Breast epithelium (tissue), 4 donors: ENCODE measurements around the gene CGB3. TPM values are rescaled to one million over a fixed set of nuclear protein-coding genes. Genes with fewer than 3 reads are reported as not detected.

Experiments used
- DNase-seq, 2 donors: peaks; one replicate each; pipeline ENCODE4 v3.0.0-alpha.2; 2019; ENCODE audit warnings: low spot score in 2 of 2
- H3K27ac ChIP-seq, 2 donors: fragments of 200-600 bp; sonication (generic) in 1 of 2; one replicate each; pipeline ENCODE4 v1.5.1; 2016 to 2019; ENCODE audit warnings: mild to moderate bottlenecking in 1 of 2
- H3K27me3 ChIP-seq, 2 donors: fragments of 200-600 bp; sonication (generic) in 1 of 2; one replicate each; pipeline versions ENCODE4 v1.5.1 to v1.6.0; 2017 to 2019; ENCODE audit warnings: control low read depth in 1 of 2, mild to moderate bottlenecking in 1 of 2
- H3K36me3 ChIP-seq: fragments of 200-600 bp; one replicate; pipeline ENCODE4 v1.5.1; 2019
- H3K4me1 ChIP-seq, 2 donors: fragments of 200-600 bp; sonication (generic); one replicate each; pipeline ENCODE4 v1.5.1; 2016 to 2019; ENCODE audit warnings: control low read depth in 1 of 2
- H3K4me3 ChIP-seq, 3 donors: fragments of 200-600 bp; sonication (generic); 1 replicate in 2 of 3; 2 replicates in 1 of 3; pipeline ENCODE4 v1.5.1; 2016 to 2019; ENCODE audit warnings: mild to moderate bottlenecking in 3 of 3, moderate library complexity in 2 of 3
- H3K9me3 ChIP-seq, 2 donors: fragments of 200-600 bp; sonication (generic) in 1 of 2; one replicate each; pipeline ENCODE4 v1.5.1; 2016 to 2019; ENCODE audit warnings: control low read depth in 1 of 2
- CTCF ChIP-seq, 3 donors: fragments of 450-650 bp; IDR thresholded peaks; one replicate each; pipeline ENCODE4 v1.5.1; 2016 to 2017; ENCODE audit warnings: antibody characterized with exemption in 3 of 3, mild to moderate bottlenecking in 3 of 3, moderate library complexity in 3 of 3
- POLR2A ChIP-seq: fragments of 450-650 bp; IDR thresholded peaks from one replicate; pipeline ENCODE4 v1.6.1; 2016; ENCODE audit warnings: antibody characterized with exemption, mild to moderate bottlenecking, moderate library complexity
- POLR2AphosphoS5 ChIP-seq, 3 donors: sonication (generic); formaldehyde crosslinking; IDR thresholded peaks; one replicate each; pipeline ENCODE4 v1.6.1; 2017; ENCODE audit warnings: antibody characterized with exemption in 3 of 3
- intact Hi-C: fragments of 100-400 bp; cut with DNase I; formaldehyde crosslinking; loops from one replicate; pipeline ENCODE4 v1.15.1; 2023; ENCODE audit warnings: low total_unique reads
- total RNA-seq, 3 donors: library from RNA; depleted of rRNA; stranded (reverse); fragments of >200 nt; gene quantifications; one replicate each; pipeline ENCODE4 v1.1.0, GENCODE V29; 2016

Gene CGB3
- total RNA-seq, 3 donors from 2014 or later = not detected

GRCh38 chr19:48986211-48986610, 37.9 kb downstream of the CGB3 start:
- TF ChIP-seq CTCF (IDR thresholded peaks at IDR 0.05) = no peak
- no peak for TF ChIP-seq POLR2AphosphoS5 (IDR thresholded peaks at IDR 0.05)
- no peak for TF ChIP-seq POLR2A
- DNase-seq = no peak
- H3K36me3 ChIP-seq = no peaks in the 10 kb centered on the region
- no peaks in the 10 kb centered on the region for H3K9me3 ChIP-seq
- no peak overlapping the region for H3K27ac ChIP-seq
- no peaks in the 10 kb centered on the region for H3K27me3 ChIP-seq
- peaks cover 3 to 8% of the 10 kb centered on the region in 2 donors for H3K4me1 ChIP-seq
- no peak overlapping the region for H3K4me3 ChIP-seq
- intact Hi-C loops = no loop called here

DNA sequence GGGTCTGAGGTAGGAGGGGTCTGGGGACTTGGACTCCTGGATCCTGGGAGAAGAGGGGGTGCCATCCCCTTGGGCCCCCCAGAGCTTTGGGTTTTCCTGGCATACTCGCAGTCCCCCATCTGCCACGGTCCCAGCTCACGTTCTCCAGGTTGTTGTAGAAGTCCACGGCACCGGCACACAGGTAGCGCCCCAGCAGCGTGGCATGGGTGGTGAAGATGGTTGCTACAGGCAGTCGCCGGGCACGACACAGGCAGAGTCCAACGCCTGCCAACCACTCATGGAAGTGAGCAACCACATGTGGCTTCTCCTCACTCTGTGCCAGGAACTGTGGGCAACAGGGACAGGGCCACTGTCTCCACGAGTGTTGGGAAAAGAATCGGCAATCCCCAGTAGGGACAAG, 38.4 kb downstream of the CGB3 start:
- H3K27ac ChIP-seq = no peak overlapping the region
- H3K4me1 ChIP-seq = peaks cover 0 to 3% of the 10 kb centered on the region in 2 donors
- H3K36me3 ChIP-seq = no peaks in the 10 kb centered on the region
- H3K9me3 ChIP-seq = no peaks in the 10 kb centered on the region
- H3K4me3 ChIP-seq = no peak overlapping the region
- DNase-seq = no peak
- intact Hi-C loops = no loop called here
- no peaks in the 10 kb centered on the region for H3K27me3 ChIP-seq
- TF ChIP-seq POLR2A (no peak), POLR2AphosphoS5 (IDR thresholded peaks at IDR 0.05) (no peak), CTCF (IDR thresholded peaks at IDR 0.05) (no peak)

DNA sequence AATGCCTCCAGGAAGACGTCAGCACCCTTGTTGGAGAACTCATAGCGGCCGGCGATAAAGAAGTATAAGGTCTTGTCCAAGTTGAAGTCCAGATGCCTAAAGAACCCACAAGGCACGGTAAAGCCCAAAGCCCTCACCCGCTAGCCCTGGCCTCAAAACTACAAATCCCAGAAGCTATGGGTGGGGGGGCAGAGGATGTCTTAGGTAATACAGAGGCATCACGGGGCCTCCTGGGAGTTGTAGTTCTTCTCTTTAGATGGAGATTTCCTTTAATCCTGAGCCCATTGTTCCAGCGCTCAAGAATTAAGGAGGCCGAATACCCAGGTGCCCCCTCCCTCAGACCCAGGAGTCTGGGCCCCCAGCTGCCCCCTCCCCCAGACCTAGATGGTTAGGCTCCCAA, 41.9 kb downstream of the CGB3 start:
- no peaks in the 10 kb centered on the region for H3K36me3 ChIP-seq
- no peak overlapping the region for H3K27ac ChIP-seq
- H3K4me1 ChIP-seq = no peaks in the 10 kb centered on the region
- TF ChIP-seq POLR2AphosphoS5 (IDR thresholded peaks at IDR 0.05) (no peak), POLR2A (no peak)
- DNase-seq = no peak
- intact Hi-C loops = no loop called here
- H3K27me3 ChIP-seq = no peaks in the 10 kb centered on the region
- no peaks in the 10 kb centered on the region for H3K9me3 ChIP-seq
- no peak overlapping the region for H3K4me3 ChIP-seq

DNA sequence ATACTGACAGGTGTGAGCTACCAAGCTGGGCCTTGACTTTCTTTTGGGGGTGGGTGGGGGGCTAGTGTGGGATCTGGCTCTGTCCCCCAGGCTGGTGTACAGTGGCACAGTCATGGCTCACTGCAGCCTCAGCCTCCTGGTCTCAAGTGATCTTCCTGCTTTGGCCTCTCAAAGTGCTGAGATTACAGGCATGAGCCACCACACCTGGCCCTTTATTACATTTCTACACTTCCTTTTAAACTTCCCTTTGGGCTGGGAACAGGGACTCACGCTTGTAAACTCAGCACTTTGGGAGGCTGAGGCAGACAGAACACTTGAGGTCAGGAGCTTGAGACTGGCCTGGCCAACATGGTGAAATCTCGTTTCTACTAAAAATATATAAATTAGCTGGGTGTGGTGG, 47.1 kb downstream of the CGB3 start:
- Histone ChIP-seq H3K27me3 (no peaks in the 10 kb centered on the region), H3K27ac (no peak overlapping the region), H3K4me1 (no peaks in the 10 kb centered on the region), H3K4me3 (no peak overlapping the region), H3K9me3 (no peaks in the 10 kb centered on the region), H3K36me3 (no peaks in the 10 kb centered on the region)
- DNase-seq = no peak
- intact Hi-C loops = no loop called here
- TF ChIP-seq POLR2A (no peak), POLR2AphosphoS5 (IDR thresholded peaks at IDR 0.05) (no peak), CTCF (IDR thresholded peaks at IDR 0.05) (no peak)

DNA sequence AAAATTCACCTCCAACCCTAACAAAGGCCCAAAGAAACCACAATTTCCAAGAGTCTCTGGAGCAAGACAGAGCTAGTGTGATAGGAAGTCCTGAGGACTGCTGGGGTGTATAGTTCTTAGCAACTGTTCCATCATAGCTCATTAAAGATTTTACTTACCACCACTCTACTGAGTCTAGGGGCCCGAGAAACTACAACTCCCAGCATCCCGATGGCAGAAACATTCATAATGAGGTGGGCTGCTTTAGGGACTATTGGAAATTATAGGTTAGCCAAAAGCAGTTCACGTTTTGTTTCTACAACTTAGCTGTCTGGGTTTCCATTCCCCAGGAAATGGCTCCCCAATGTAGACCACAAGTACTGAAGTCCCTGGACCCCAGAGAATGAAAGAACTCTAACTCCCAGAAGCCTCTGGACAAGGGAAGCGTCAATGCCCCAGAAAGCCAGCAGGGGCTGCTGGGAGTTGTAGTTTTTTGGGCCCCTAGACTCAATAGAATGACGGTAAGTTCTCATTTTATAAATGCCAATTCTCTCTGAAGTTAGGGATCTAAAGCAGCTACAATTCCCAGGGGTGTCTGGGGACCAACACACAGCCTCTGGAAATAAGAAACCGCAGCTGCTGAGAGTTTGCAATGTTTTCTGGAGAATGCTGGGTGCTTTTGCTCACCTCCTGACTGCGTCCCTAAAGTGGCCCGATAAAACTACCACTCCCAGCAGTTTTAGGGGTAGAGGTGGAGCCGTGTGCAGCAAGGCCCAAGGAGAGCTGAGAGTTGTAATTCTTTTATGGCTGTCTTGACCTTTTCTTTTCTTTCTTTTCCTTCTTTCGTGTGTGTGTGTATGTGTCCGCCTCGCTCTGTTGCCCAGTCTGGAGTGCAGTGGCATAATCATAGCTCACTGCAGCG, 47.9 kb downstream of the CGB3 start:
- Histone ChIP-seq H3K9me3 (no peaks in the 10 kb centered on the region), H3K27ac (no peak overlapping the region), H3K4me3 (no peak overlapping the region), H3K27me3 (no peaks in the 10 kb centered on the region), H3K36me3 (no peaks in the 10 kb centered on the region), H3K4me1 (no peaks in the 10 kb centered on the region)
- intact Hi-C loops = no loop called here
- DNase-seq = no peak
- no peak for TF ChIP-seq POLR2AphosphoS5 (IDR thresholded peaks at IDR 0.05)
- no peak for TF ChIP-seq CTCF (IDR thresholded peaks at IDR 0.05)
- TF ChIP-seq POLR2A = no peak

Other genes starting within 250 kb of the CGB3 start
- 10 to 100 TPM; 26.9 to 49.0 (median 28.8) TPM for gene BCAT2, start 213.3 kb downstream of the CGB3 start, total RNA-seq
- gene HSD17B14, start 187.8 kb downstream of the CGB3 start, total RNA-seq = 10 to 100 TPM; 13.1 to 18.6 (median 14.6) TPM
- 10 to 100 TPM in 2 of 3 donors, 1 to 10 TPM in 1; 6.4 to 25.6 (median 22.4) TPM for gene PLEKHA4, start 155.7 kb downstream of the CGB3 start, total RNA-seq
- 10 to 100 TPM; 59.6 to 74.2 (median 65.4) TPM for gene PPP1R15A, start 151.9 kb downstream of the CGB3 start, total RNA-seq
- gene TULP2, start 125.6 kb downstream of the CGB3 start, total RNA-seq = under 1 TPM in 2 of 3 donors, not detected in 1; 0.48 to 0.73 TPM
- gene NUCB1, start 124.0 kb downstream of the CGB3 start, total RNA-seq = 100 to 1,000 TPM; 131 to 333 (median 223) TPM
- 1 to 10 TPM in 1 of 3 donors, under 1 TPM in 1, not detected in 1; 0.96 to 1.3 TPM for gene DHDH, start 90.6 kb downstream of the CGB3 start, total RNA-seq
- 10 to 100 TPM; 34.2 to 56.0 (median 36.0) TPM for gene BAX, start 69.5 kb downstream of the CGB3 start, total RNA-seq
- over 10,000 TPM in 1 of 3 donors, 1,000 to 10,000 TPM in 2; 3,861 to 12,429 (median 4,028) TPM for gene FTL, start 59.0 kb downstream of the CGB3 start, total RNA-seq
- gene GYS1, start 31.0 kb downstream of the CGB3 start, total RNA-seq = 10 to 100 TPM; 24.0 to 26.4 (median 24.6) TPM
- 100 to 1,000 TPM in 1 of 3 donors, 10 to 100 TPM in 2; 74.1 to 104 (median 84.0) TPM for gene RUVBL2, start 30.4 kb downstream of the CGB3 start, total RNA-seq
- gene LHB, start 7.2 kb downstream of the CGB3 start, total RNA-seq = not detected
- gene CGB2, start 7.6 kb upstream of the CGB3 start, total RNA-seq = not detected
- not detected for gene CGB1, start 12.6 kb upstream of the CGB3 start, total RNA-seq
- gene CGB5, start 19.5 kb upstream of the CGB3 start, total RNA-seq = not detected
- gene CGB8, start 24.8 kb upstream of the CGB3 start, total RNA-seq = not detected
- gene CGB7, start 33.4 kb upstream of the CGB3 start, total RNA-seq = 1 to 10 TPM in 1 of 3 donors, under 1 TPM in 1, not detected in 1; 0.15 to 2.0 TPM
- 1 to 10 TPM in 2 of 3 donors, not detected in 1; 3.9 to 6.4 TPM for gene NTF4, start 40.5 kb upstream of the CGB3 start, total RNA-seq
- not detected for gene KCNA7, start 48.4 kb upstream of the CGB3 start, total RNA-seq
- 100 to 1,000 TPM; 222 to 444 (median 316) TPM for gene SNRNP70, start 61.1 kb upstream of the CGB3 start, total RNA-seq
- gene LIN7B, start 90.0 kb upstream of the CGB3 start, total RNA-seq = 10 to 100 TPM in 2 of 3 donors, 1 to 10 TPM in 1; 8.5 to 17.6 (median 11.8) TPM
- gene C19orf73, start 94.8 kb upstream of the CGB3 start, total RNA-seq = 1 to 10 TPM; 3.8 to 5.7 (median 4.6) TPM
- 1 to 10 TPM; 3.4 to 6.2 (median 3.4) TPM for gene PPFIA3, start 95.2 kb upstream of the CGB3 start, total RNA-seq
- 1 to 10 TPM in 2 of 3 donors, under 1 TPM in 1; 0.88 to 2.7 (median 1.3) TPM for gene HRC, start 131.1 kb upstream of the CGB3 start, total RNA-seq
- gene TRPM4, start 133.5 kb upstream of the CGB3 start, total RNA-seq = 10 to 100 TPM; 13.1 to 34.0 (median 24.3) TPM